Transverse colon (tissue), 4 donors: ENCODE measurements around the gene PJA2. TPM values are rescaled to one million over a fixed set of nuclear protein-coding genes. Genes with fewer than 3 reads are reported as not detected.
A peak's percentile ranks its signal among the peaks of the same experiment; 100 is the strongest.

Experiments used
- DNase-seq: peaks from one replicate; pipeline ENCODE4 v3.0.0-alpha.2; 2019
- H3K27ac ChIP-seq, 4 donors: fragments of 200-600 bp; sonication (generic); 2 replicates each; pipeline ENCODE4 v1.5.1; 2016 to 2018; ENCODE audit warnings: inconsistent platforms in 4 of 4
- H3K27me3 ChIP-seq: fragments of 200-600 bp; sonication (generic); 2 replicates; pipeline ENCODE4 v1.5.1; 2017; ENCODE audit warnings: inconsistent platforms
- H3K36me3 ChIP-seq, 4 donors: fragments of 200-600 bp; sonication (generic); 2 replicates each; pipeline ENCODE4 v1.5.1; 2017 to 2019; ENCODE audit warnings: inconsistent platforms in 4 of 4
- H3K4me1 ChIP-seq, 4 donors: fragments of 200-600 bp; sonication (generic); 2 replicates each; pipeline ENCODE4 v1.5.1; 2017 to 2020; ENCODE audit warnings: inconsistent platforms in 4 of 4
- H3K4me3 ChIP-seq, 4 donors: fragments of 200-600 bp; sonication (generic); 1 replicate in 1 of 4; 2 replicates in 3 of 4; pipeline versions ENCODE4 v1.5.1 to v1.6.1; 2017 to 2019; ENCODE audit warnings: inconsistent platforms in 4 of 4
- H3K9me3 ChIP-seq, 2 donors: fragments of 200-600 bp; sonication (generic); 2 replicates each; pipeline ENCODE4 v1.5.1; 2017 to 2019; ENCODE audit warnings: inconsistent platforms in 2 of 2
- CTCF ChIP-seq, 5 experiments: fragments of 200-600 bp in 3 of 5; fragments of 450-650 bp in 2 of 5; sonication (generic) in 3 of 5; IDR thresholded peaks; 1 replicate in 2 of 5; 2 replicates in 3 of 5; pipeline ENCODE4 v1.5.1; 2016 to 2017; ENCODE audit warnings: antibody characterized with exemption in 5 of 5, inconsistent platforms in 3 of 5, mild to moderate bottlenecking in 2 of 5, moderate library complexity in 1 of 5
- EP300 ChIP-seq: sonication (generic); formaldehyde crosslinking; IDR thresholded peaks from one replicate; pipeline ENCODE4 v1.6.1; 2017; ENCODE audit warnings: antibody characterized with exemption, low read depth
- POLR2A ChIP-seq: fragments of 450-650 bp; IDR thresholded peaks from one replicate; pipeline ENCODE4 v1.6.1; 2016; ENCODE audit warnings: antibody characterized with exemption, mild to moderate bottlenecking, moderate library complexity
- POLR2AphosphoS5 ChIP-seq, 3 donors: sonication (generic); formaldehyde crosslinking; IDR thresholded peaks; one replicate each; pipeline ENCODE4 v1.6.1; 2016; ENCODE audit warnings: antibody characterized with exemption in 3 of 3
- WGBS, 2 donors: methylation state at CpG; one replicate each; pipeline ENCODE4 v1.1.5; 2018; ENCODE audit warnings: low coverage in 1 of 2; 5-methylcytosine and 5-hydroxymethylcytosine counted together
- in situ Hi-C, 4 donors: fragments of 200-750 bp; cut with MboI; loops; one replicate each; pipeline versions ENCODE4 v1.15.0 to v1.15.1; 2017; ENCODE audit warnings: low sequenced_read_pairs in 3 of 4, low pct_ligation_motif_present in 1 of 4, low pct_unique_long_range_greater_than_20kb in 1 of 4
- intact Hi-C: fragments of 100-400 bp; cut with DNase I; formaldehyde crosslinking; loops from one replicate; pipeline ENCODE4 v1.15.1; 2023; ENCODE audit warnings: low total_unique reads
- total RNA-seq, 4 donors: library from RNA; depleted of rRNA; stranded (reverse); fragments of >200 nt; gene quantifications; one replicate each; pipeline ENCODE4 v1.1.0, GENCODE V29; 2016

The PJA2 gene
- total RNA-seq, 4 donors from 2014 or later, result 62.5 to 93.8 (median 78.2) TPM

- intact Hi-C loops (loop anchor here (10.0 kb wide), 1 partner anchor 53 kb away; no protein-coding TSS in a partner anchor), in situ Hi-C loops (loop anchor here in 2 of 4 donors (25.0 kb wide), 2 partner anchors 279 to 1021 kb away; partner anchors contain the start of genes FBXL17 (in 1 of the 2) and MAN2A1 (in 1 of the 2))
- WGBS, 2 donors, result 9 to 22% methylated on average over 2 of the region's 2 CpGs
- Histone ChIP-seq H3K4me3 (peak overlapping the region in 3 of 4 donors; percentile 76 to 92 (median 77)), H3K4me1 (peaks cover 15 to 67% (median 35%) of the 10 kb centered on the region in 4 donors), H3K9me3 (no peaks in the 10 kb centered on the region), H3K27ac (peak overlapping the region; percentile 95 to 99 (median 98)), H3K36me3 (no peaks in the 10 kb centered on the region), H3K27me3 (no peaks in the 10 kb centered on the region)
- no peak for DNase-seq
- TF ChIP-seq POLR2AphosphoS5 (IDR thresholded peaks at IDR 0.05), result no peak
- no peak for TF ChIP-seq CTCF (IDR thresholded peaks at IDR 0.05)
- no peak for TF ChIP-seq POLR2A
- TF ChIP-seq EP300, result no peak
These were observed 1.9 kb downstream of the PJA2 start for GRCh38 chr5:109407913-109408312.

- DNase-seq, result no peak
- intact Hi-C loops, result loop anchor here (10.0 kb wide), 1 partner anchor 52 kb away; no protein-coding TSS in a partner anchor
- no peak overlapping the region for H3K4me3 ChIP-seq
- H3K4me1 ChIP-seq, result peaks cover 16 to 68% (median 37%) of the 10 kb centered on the region in 4 donors
- in situ Hi-C loops, result loop anchor here in 2 of 4 donors (25.0 kb wide), 2 partner anchors 281 to 1019 kb away; partner anchors contain the start of genes FBXL17 (in 1 of the 2) and MAN2A1 (in 1 of the 2)
- no peaks in the 10 kb centered on the region for H3K27me3 ChIP-seq
- TF ChIP-seq POLR2A, result no peak
- no peak for TF ChIP-seq POLR2AphosphoS5 (IDR thresholded peaks at IDR 0.05)
- no peak for TF ChIP-seq EP300
- TF ChIP-seq CTCF (IDR thresholded peaks at IDR 0.05), result no peak
- 60 to 71% methylated on average over 1 of the region's 1 CpG for WGBS, 2 donors
- no peaks in the 10 kb centered on the region for H3K9me3 ChIP-seq
- peak overlapping the region; percentile 95 to 99 (median 98) for H3K27ac ChIP-seq
- H3K36me3 ChIP-seq, result no peaks in the 10 kb centered on the region
These were observed 3.1 kb downstream of the PJA2 start for GRCh38 chr5:109406719-109407118.

DNA sequence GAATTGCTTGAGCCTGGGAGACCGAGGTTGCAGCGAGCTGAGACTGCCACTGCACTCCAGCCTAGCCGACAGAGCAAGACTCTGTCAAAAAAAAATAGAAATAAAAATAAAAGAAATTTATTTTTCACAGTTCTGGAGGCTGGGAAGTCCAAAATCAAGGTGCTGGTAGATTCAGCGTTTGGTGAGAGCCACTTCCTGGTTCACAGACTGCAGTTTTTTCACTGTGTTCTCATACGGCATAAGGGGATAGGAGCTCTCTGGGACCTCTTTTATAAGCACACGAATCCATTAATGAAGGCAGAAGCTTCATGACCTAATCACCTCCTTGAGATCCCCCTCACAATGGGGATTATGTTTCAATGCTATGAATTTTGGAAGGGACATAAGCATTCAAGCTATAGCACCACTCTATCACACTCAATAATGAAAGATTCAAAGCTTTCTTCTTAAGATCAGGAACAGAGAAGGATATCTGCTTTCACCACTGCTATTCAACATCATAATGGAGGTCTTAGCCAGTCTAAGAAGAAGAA lies 5.3 kb downstream of the PJA2 start:
- Histone ChIP-seq H3K27ac (no peak overlapping the region), H3K9me3 (no peaks in the 10 kb centered on the region), H3K27me3 (no peaks in the 10 kb centered on the region), H3K4me1 (peaks cover 17 to 80% (median 42%) of the 10 kb centered on the region in 4 donors), H3K36me3 (no peaks in the 10 kb centered on the region), H3K4me3 (no peak overlapping the region)
- no peak for DNase-seq
- in situ Hi-C loops, result loop anchor here in 2 of 4 donors (25.0 kb wide), 2 partner anchors 283 to 1017 kb away; partner anchors contain the start of genes FBXL17 (in 1 of the 2) and MAN2A1 (in 1 of the 2)
- TF ChIP-seq CTCF (IDR thresholded peaks at IDR 0.05), result no peak
- no peak for TF ChIP-seq EP300
- no peak for TF ChIP-seq POLR2A
- intact Hi-C loops, result loop anchor here (10.0 kb wide), 1 partner anchor 50 kb away; no protein-coding TSS in a partner anchor
- WGBS, 2 donors, result 73 to 100% methylated on average over 5 to 6 of the region's 6 CpGs

DNA sequence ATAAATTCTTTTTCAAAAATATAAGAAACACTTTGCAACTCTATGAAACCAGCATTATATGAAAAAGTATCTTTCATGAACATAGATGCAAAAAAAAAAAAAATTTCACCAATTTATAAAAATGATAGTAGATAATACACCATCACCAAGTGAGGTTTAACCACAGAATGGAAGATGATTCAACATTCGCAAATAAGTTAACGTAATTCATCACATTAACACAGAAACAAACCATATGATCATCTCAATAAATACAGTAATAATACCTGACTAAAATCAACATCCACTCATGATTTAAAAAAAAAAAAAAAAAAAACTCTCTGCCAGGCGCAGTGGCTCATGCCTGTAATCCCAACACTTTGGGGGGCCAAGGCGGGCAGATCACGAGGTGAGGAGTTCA lies 6.3 kb downstream of the PJA2 start:
- 93 to 96% methylated on average over 2 to 5 of the region's 5 CpGs for WGBS, 2 donors
- Histone ChIP-seq H3K4me1 (peaks cover 20 to 89% (median 48%) of the 10 kb centered on the region in 4 donors), H3K36me3 (no peaks in the 10 kb centered on the region), H3K27ac (no peak overlapping the region), H3K27me3 (no peaks in the 10 kb centered on the region), H3K4me3 (no peak overlapping the region), H3K9me3 (no peaks in the 10 kb centered on the region)
- in situ Hi-C loops (loop anchor here in 2 of 4 donors (25.0 kb wide), 2 partner anchors 284 to 1016 kb away; partner anchors contain the start of genes FBXL17 (in 1 of the 2) and MAN2A1 (in 1 of the 2)), intact Hi-C loops (loop anchor here (10.0 kb wide), 1 partner anchor 49 kb away; no protein-coding TSS in a partner anchor)
- no peak for DNase-seq
- TF ChIP-seq CTCF (IDR thresholded peaks at IDR 0.05) (no peak), POLR2AphosphoS5 (IDR thresholded peaks at IDR 0.05) (no peak), POLR2A (no peak), EP300 (no peak)
